ENCODE data around the gene NDUFA5.

The NDUFA5 gene

GRCh38 chr7:123500878-123501489, 56.6 kb downstream of the NDUFA5 start:
- no peak for DNase-seq

- DNase-seq, result no peak
Measured at GRCh38 chr7:123499211-123499970, 58.2 kb downstream of the NDUFA5 start.

- no peak for DNase-seq
Measured at GRCh38 chr7:123498601-123499000, 59.0 kb downstream of the NDUFA5 start.

DNA sequence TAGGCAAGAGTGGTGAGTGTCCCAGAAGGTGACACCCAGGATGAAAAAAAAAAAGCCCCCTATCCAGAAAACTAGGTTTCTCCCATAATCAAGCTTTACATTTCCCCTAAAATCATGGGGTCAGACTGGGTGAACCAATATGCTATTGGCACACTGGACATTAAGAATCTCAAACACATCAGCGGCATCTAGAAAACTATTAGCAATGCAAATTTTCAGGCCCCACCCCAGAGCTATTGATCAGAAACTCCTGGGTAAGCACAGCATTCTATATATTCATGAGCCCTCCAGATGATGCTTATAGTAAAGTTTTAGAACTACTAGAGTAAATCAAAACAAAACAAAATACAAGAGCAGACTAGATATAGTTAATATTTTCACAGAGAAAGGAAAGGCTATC, 59.6 kb downstream of the NDUFA5 start:
- no peak for DNase-seq

GRCh38 chr7:123494193-123494796, 63.3 kb downstream of the NDUFA5 start:
- DNase-seq, result no peak

GRCh38 chr7:123492485-123492884, 65.1 kb downstream of the NDUFA5 start:
- no peak for DNase-seq

Measured in GOT3 (cell line).